ENCODE measurements around the gene TSPYL4.

DNA sequence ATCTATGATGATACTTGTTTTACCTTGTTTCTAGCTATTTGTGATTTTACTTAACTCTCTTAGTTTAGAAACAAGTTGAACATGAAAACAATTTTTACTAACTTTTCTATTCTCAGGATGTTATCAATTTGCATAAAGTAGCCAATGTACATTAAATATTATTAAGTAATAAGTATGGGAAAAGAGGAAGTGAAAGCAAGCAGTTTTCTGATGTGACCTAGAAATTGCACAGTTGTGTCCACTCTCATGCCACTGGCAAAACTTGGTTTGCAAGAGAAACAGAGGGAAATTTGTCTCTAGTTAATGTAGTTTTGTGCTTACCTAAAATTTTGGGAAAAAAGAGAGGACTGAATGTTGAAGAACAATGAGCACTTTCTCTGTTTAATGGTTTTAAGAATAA is 45.1 kb upstream of the TSPYL4 start:
- TF ChIP-seq, protein P1, sequence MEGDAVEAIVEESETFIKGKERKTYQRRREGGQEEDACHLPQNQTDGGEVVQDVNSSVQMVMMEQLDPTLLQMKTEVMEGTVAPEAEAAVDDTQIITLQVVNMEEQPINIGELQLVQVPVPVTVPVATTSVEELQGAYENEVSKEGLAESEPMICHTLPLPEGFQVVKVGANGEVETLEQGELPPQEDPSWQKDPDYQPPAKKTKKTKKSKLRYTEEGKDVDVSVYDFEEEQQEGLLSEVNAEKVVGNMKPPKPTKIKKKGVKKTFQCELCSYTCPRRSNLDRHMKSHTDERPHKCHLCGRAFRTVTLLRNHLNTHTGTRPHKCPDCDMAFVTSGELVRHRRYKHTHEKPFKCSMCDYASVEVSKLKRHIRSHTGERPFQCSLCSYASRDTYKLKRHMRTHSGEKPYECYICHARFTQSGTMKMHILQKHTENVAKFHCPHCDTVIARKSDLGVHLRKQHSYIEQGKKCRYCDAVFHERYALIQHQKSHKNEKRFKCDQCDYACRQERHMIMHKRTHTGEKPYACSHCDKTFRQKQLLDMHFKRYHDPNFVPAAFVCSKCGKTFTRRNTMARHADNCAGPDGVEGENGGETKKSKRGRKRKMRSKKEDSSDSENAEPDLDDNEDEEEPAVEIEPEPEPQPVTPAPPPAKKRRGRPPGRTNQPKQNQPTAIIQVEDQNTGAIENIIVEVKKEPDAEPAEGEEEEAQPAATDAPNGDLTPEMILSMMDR (conservative IDR thresholded peaks at IDR 0.05; ENCODE audit: low read length) = no peak
- TF ChIP-seq EZH2phosphoT487 (IDR thresholded peaks at IDR 0.05; ENCODE audit: borderline replicate concordance) = no peak

All from Loucy (cell line).